Ovary (tissue), 9 donors: Measurements from ENCODE around the gene CTRB1. TPM values are rescaled to one million over a fixed set of nuclear protein-coding genes. Genes with fewer than 3 reads are reported as not detected.
"Not testable (repeated sequence)": the region's sequence is repeated elsewhere in the genome, so short reads cannot be mapped to it uniquely, and the experiment has no call there.

Source experiments
- DNase-seq, 5 donors: peaks; one replicate each; pipeline ENCODE4 v3.0.0-alpha.2; 2019 to 2020
- H3K27ac ChIP-seq, 2 donors: fragments of 200-600 bp; one replicate each; pipeline versions ENCODE4 v1.5.1 to v1.8.0; 2019 to 2022
- H3K27me3 ChIP-seq: fragments of 200-600 bp; one replicate; pipeline ENCODE4 v1.8.0; 2022
- H3K36me3 ChIP-seq: fragments of 200-600 bp; sonication (generic); one replicate; pipeline ENCODE4 v1.5.1; 2019
- H3K4me1 ChIP-seq: one replicate; pipeline ENCODE4 v1.8.1; 2013; ENCODE audit warnings: mild to moderate bottlenecking, moderate library complexity; ENCODE audit not compliant: insufficient read depth
- H3K4me3 ChIP-seq: fragments of 200-600 bp; sonication (generic); one replicate; pipeline ENCODE4 v1.5.1; 2017
- H3K9me3 ChIP-seq, 2 donors: fragments of 200-600 bp in 1 of 2; sonication (generic) in 1 of 2; one replicate each; pipeline versions ENCODE4 v1.5.1 to v1.8.1; 2013 to 2019; ENCODE audit warnings: mild to moderate bottlenecking in 1 of 2, moderate library complexity in 1 of 2
- CTCF ChIP-seq, 3 donors: fragments of 450-650 bp in 2 of 3; fragments of 200-600 bp in 1 of 3; IDR thresholded peaks; one replicate each; pipeline versions ENCODE4 v1.5.1 to v1.8.0; 2016 to 2022; ENCODE audit warnings: antibody characterized with exemption in 3 of 3, mild to moderate bottlenecking in 1 of 3
- EP300 ChIP-seq: sonication (generic); formaldehyde crosslinking; IDR thresholded peaks from one replicate; pipeline ENCODE4 v1.6.1; 2017; ENCODE audit warnings: antibody characterized with exemption
- POLR2A ChIP-seq: fragments of 450-650 bp; IDR thresholded peaks from one replicate; pipeline ENCODE4 v1.6.1; 2017; ENCODE audit warnings: antibody characterized with exemption, mild to moderate bottlenecking, moderate library complexity
- WGBS, 3 donors: extraction: QIAGEN DNeasy Blood & Tissue Kit in 1 of 3; methylation state at CpG; one replicate each; pipeline versions ENCODE4 v1.1.5 to v1.1.7; 2013 to 2017; 5-methylcytosine and 5-hydroxymethylcytosine counted together
- intact Hi-C, 4 donors: fragments of 100-400 bp; cut with DNase I; formaldehyde crosslinking; loops; one replicate each; pipeline versions ENCODE4 v1.11.0 to v1.15.1; 2022 to 2023
- polyA plus RNA-seq, 2 donors: library from polyadenylated mRNA; stranded (reverse); fragments of 200-250 nt in 1 of 2; fragments of 350-450 nt in 1 of 2; fragmentation: Illumina TruSeq in 1 of 2; extraction: RNeasy Lipid Tissue Mini Kit (QIAGEN cat#74804) in 1 of 2; gene quantifications; one replicate each; pipeline ENCODE4 v1.2.3, GENCODE V29; 2013 to 2014
- total RNA-seq, 7 donors: library from RNA; depleted of rRNA in 2 of 7; stranded (reverse); fragments of >200 nt in 2 of 7; fragmentation: NEBNext Ultra II Directional in 3 of 7; extraction: Animal tissue kit (Norgen Biotek cat#: 25700) in 3 of 7; gene quantifications; one replicate each; pipeline versions ENCODE4 v1.1.0 to v1.2.4, GENCODE V29; 2016 to 2023
- donor health status: DM: no; HTN: no; CAD: no; lungs with moderate emphysema.
- donor health status: DM: no; HTN: no; CAD: no.
- donor health status: Bipolar disorder and iron deficiency.
- donor health status: DM: yes; HTN: yes; CAD: no.
- donor health status: DM: no; HTN: no; CAD: no.
- donor health status: DM: yes; HTN: yes; CAD: no.

CTRB1 gene
- total and polyA plus RNA-seq, 9 donors: 0.67 to 14.7 (median 3.1) TPM; not detected in 4

GRCh38 chr16:75209944-75210343 is 8.8 kb upstream of the CTRB1 start:
- no peak for DNase-seq
- intact Hi-C loops: no loop called here
- WGBS, 3 donors: 74 to 85% (median 81%) methylated on average over 5 of the region's 5 CpGs
- Histone ChIP-seq H3K27me3 (no peaks in the 10 kb centered on the region), H3K4me1 (no peaks in the 10 kb centered on the region), H3K27ac (no peak overlapping the region), H3K4me3 (no peak overlapping the region), H3K9me3 (no peaks in the 10 kb centered on the region), H3K36me3 (no peaks in the 10 kb centered on the region)
- no peak for TF ChIP-seq EP300

DNA sequence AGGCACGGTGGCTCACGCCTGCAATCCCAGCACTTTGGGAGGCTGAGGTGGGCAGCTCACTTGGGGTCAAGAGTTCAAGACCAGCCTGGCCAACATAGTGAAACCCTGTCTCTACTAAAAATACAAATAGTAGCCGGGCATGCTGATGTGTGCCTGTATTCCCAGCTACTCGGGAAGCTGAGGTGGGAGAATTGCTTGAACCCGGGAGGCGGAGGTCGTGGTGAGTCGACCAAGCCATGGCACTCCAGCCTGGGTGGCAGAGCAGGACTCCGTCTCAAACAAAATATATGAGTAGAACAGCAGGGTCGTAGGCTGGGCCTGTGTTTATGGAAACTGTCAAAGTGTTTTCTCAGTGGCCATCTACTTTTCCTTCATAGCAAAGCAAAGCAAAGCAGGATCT is 7.5 kb upstream of the CTRB1 start:
- H3K27me3 ChIP-seq, H3K27ac ChIP-seq, intact Hi-C loops, H3K4me1 ChIP-seq, H3K9me3 ChIP-seq, H3K4me3 ChIP-seq, H3K36me3 ChIP-seq, DNase-seq: not testable (repeated sequence)
- WGBS, 3 donors: 80 to 82% (median 82%) methylated on average over 10 of the region's 10 CpGs

- intact Hi-C loops: no loop called here
- H3K9me3 ChIP-seq: no peaks in the 10 kb centered on the region
- H3K36me3 ChIP-seq: no peaks in the 10 kb centered on the region
- H3K4me3 ChIP-seq: no peak overlapping the region
- no peaks in the 10 kb centered on the region for H3K27me3 ChIP-seq
- no peak for DNase-seq
- TF ChIP-seq EP300 (no peak), CTCF (IDR thresholded peaks at IDR 0.05) (no peak), POLR2A (no peak)
- H3K27ac ChIP-seq: no peak overlapping the region
- H3K4me1 ChIP-seq: no peaks in the 10 kb centered on the region
- WGBS, 3 donors: 77 to 90% (median 89%) methylated on average over 2 of the region's 2 CpGs
Measured at GRCh38 chr16:75216127-75216526, 2.7 kb upstream of the CTRB1 start.

GRCh38 chr16:75216576-75216975 is 2.2 kb upstream of the CTRB1 start:
- 73 to 78% (median 77%) methylated on average over 7 of the region's 7 CpGs for WGBS, 3 donors
- Histone ChIP-seq H3K4me1 (no peaks in the 10 kb centered on the region), H3K27ac (no peak overlapping the region), H3K9me3 (no peaks in the 10 kb centered on the region), H3K36me3 (no peaks in the 10 kb centered on the region), H3K4me3 (no peak overlapping the region), H3K27me3 (no peaks in the 10 kb centered on the region)
- TF ChIP-seq EP300 (no peak), POLR2A (no peak), CTCF (IDR thresholded peaks at IDR 0.05) (no peak)
- DNase-seq: no peak
- intact Hi-C loops: no loop called here

GRCh38 chr16:75217389-75217851 is 1.4 kb upstream of the CTRB1 start:
- no peaks in the 10 kb centered on the region for H3K9me3 ChIP-seq
- H3K27ac ChIP-seq: no peak overlapping the region
- H3K4me1 ChIP-seq: no peaks in the 10 kb centered on the region
- no peak for TF ChIP-seq CTCF (IDR thresholded peaks at IDR 0.05)
- no peak for TF ChIP-seq POLR2A
- no peak for TF ChIP-seq EP300
- WGBS, 3 donors: 82 to 86% (median 83%) methylated on average over 11 of the region's 11 CpGs
- H3K27me3 ChIP-seq: no peaks in the 10 kb centered on the region
- intact Hi-C loops: no loop called here
- DNase-seq: no peak
- no peaks in the 10 kb centered on the region for H3K36me3 ChIP-seq
- H3K4me3 ChIP-seq: no peak overlapping the region

DNA sequence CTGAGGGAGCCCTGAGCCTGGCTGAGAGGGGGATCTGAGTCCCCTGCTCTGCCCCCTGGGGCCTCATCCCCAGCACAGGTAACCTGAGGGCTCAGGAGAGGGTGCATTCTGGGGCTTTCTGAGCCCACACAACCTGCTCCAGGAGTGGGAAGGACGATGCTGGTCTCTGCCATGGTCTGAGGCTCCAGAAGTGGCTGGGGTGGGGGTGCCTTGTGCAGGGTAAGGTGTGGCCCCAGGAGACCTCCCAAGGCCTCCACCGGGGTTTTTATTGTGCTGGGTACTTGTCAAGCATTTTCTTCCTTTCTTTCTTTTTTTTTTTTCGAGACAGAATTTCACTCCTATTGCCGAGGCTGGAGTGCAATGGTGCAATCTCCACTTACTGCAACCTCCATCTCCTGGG is 300 bp downstream of the CTRB1 start:
- Histone ChIP-seq H3K4me3 (no peak overlapping the region), H3K36me3 (no peaks in the 10 kb centered on the region), H3K27me3 (no peaks in the 10 kb centered on the region), H3K27ac (no peak overlapping the region), H3K4me1 (no peaks in the 10 kb centered on the region), H3K9me3 (no peaks in the 10 kb centered on the region)
- WGBS, 3 donors: 69 to 71% (median 70%) methylated on average over 4 of the region's 4 CpGs
- TF ChIP-seq EP300: no peak
- TF ChIP-seq CTCF (IDR thresholded peaks at IDR 0.05): no peak
- TF ChIP-seq POLR2A: no peak
- intact Hi-C loops: no loop called here
- no peak for DNase-seq
